NCI-H187 (cell line): ENCODE results near the gene FBXO40.
"Not testable (repeated sequence)": the region's sequence is repeated elsewhere in the genome, so short reads cannot be mapped to it uniquely, and the experiment has no call there.

ENCODE experiments used
- DNase-seq, 2 experiments: peaks; one replicate each; lab custom pipeline; 2025; lab: John Stamatoyannopoulos, UW

The FBXO40 gene

GRCh38 chr3:121592856-121593702, at the start of gene FBXO40:
Gene FBXO40, plus strand, starts transcription at chr3:121593379. Its CDS starts 27,197 bp downstream, at chr3:121620576.
- peak; percentile 57 to 62 for DNase-seq

GRCh38 chr3:121545049-121545573, 48.1 kb upstream of the FBXO40 start:
- DNase-seq: no peak

GRCh38 chr3:121545574-121546455, 47.4 kb upstream of the FBXO40 start, which contains the start of gene POLQ:
Gene POLQ, minus strand, starts transcription at chr3:121545988. Its CDS starts 111 bp downstream, at chr3:121545877.
- DNase-seq: peak; percentile 57 to 91

- no peak for DNase-seq
These were observed 40.8 kb upstream of the FBXO40 start for GRCh38 chr3:121552379-121552778.

GRCh38 chr3:121552797-121553196, 40.4 kb upstream of the FBXO40 start:
- no peak for DNase-seq

GRCh38 chr3:121557426-121557934, 35.7 kb upstream of the FBXO40 start:
- DNase-seq: no peak

- no peak for DNase-seq
These were observed 31.0 kb upstream of the FBXO40 start for GRCh38 chr3:121562148-121562547.

- no peak for DNase-seq
These were observed 26.4 kb upstream of the FBXO40 start for GRCh38 chr3:121566773-121567172.

- no peak for DNase-seq
These were observed 25.5 kb upstream of the FBXO40 start, which contains the start of gene ARGFX for GRCh38 chr3:121567649-121568048. Gene ARGFX, plus strand, starts transcription at chr3:121567949. Its CDS starts 2,765 bp downstream, at chr3:121570714.

GRCh38 chr3:121574449-121574848, 18.7 kb upstream of the FBXO40 start:
- no peak for DNase-seq

GRCh38 chr3:121581691-121582090, 11.5 kb upstream of the FBXO40 start:
- no peak for DNase-seq

- no peak for DNase-seq
These were observed 8.8 kb upstream of the FBXO40 start for GRCh38 chr3:121584418-121584817.

- not testable (repeated sequence) for DNase-seq
These were observed 627 bp downstream of the FBXO40 start for GRCh38 chr3:121593806-121594205.

- no peak for DNase-seq
These were observed 1.7 kb downstream of the FBXO40 start for GRCh38 chr3:121594850-121595249.

GRCh38 chr3:121595765-121596406, 2.7 kb downstream of the FBXO40 start:
- no peak for DNase-seq

GRCh38 chr3:121598564-121598963, 5.4 kb downstream of the FBXO40 start:
- DNase-seq: no peak

- DNase-seq: not testable (repeated sequence)
These were observed 6.7 kb downstream of the FBXO40 start for GRCh38 chr3:121599900-121600299.

GRCh38 chr3:121601212-121601812, 8.1 kb downstream of the FBXO40 start:
- no peak for DNase-seq

- DNase-seq: no peak
These were observed 11.6 kb downstream of the FBXO40 start for GRCh38 chr3:121604759-121605158.

GRCh38 chr3:121606106-121606505, 12.9 kb downstream of the FBXO40 start:
- DNase-seq: no peak

- DNase-seq: no peak
These were observed 26.5 kb downstream of the FBXO40 start for GRCh38 chr3:121619691-121620090.
